Breast epithelium (tissue), 3 donors: Measurements from ENCODE around the gene INPP5K.
A peak's percentile ranks its signal among the peaks of the same experiment; 100 is the strongest.

ENCODE experiments used
- POLR2A ChIP-seq: fragments of 450-650 bp; IDR thresholded peaks from one replicate; pipeline ENCODE4 v1.6.1; 2016; ENCODE audit warnings: antibody characterized with exemption, mild to moderate bottlenecking, moderate library complexity
- POLR2AphosphoS5 ChIP-seq, 3 donors: sonication (generic); formaldehyde crosslinking; IDR thresholded peaks; one replicate each; pipeline ENCODE4 v1.6.1; 2017; ENCODE audit warnings: antibody characterized with exemption in 3 of 3
- TF ChIP-seq, protein P1 (sequence below), 3 donors: fragments of 450-650 bp; IDR thresholded peaks; one replicate each; pipeline ENCODE4 v1.5.1; 2016 to 2017; ENCODE audit warnings: antibody characterized with exemption in 3 of 3, mild to moderate bottlenecking in 3 of 3, moderate library complexity in 3 of 3

DNA sequence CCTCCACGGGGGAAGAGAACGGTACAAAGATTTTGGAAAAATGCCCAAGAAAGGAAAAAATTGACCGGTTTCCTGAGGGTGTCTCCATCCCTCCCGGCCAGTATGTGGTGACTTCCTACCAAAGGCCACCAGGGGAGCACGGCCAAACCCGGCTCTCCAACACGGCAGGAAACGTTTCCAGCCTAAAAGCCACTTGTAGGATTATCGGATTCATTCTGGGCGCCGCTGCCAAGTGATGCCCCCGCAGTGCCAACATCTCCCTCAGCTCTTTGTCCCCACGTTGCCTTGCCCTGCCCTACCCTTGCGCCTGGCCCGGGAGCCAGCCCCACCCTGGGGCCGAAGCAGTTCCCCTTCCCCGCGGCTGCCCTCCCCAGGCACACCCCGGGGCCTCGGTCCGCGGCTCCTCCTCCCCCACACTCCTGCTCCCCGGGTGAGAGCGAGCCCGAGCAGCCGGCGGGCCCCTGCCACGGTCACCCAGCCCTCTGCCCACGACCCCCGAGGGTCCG is 61.1 kb downstream of the INPP5K start:
- TF ChIP-seq POLR2A (no peak), POLR2AphosphoS5 (IDR thresholded peaks at IDR 0.05) (peak in 1 of 3 donors; percentile 34)
- TF ChIP-seq, protein P1, sequence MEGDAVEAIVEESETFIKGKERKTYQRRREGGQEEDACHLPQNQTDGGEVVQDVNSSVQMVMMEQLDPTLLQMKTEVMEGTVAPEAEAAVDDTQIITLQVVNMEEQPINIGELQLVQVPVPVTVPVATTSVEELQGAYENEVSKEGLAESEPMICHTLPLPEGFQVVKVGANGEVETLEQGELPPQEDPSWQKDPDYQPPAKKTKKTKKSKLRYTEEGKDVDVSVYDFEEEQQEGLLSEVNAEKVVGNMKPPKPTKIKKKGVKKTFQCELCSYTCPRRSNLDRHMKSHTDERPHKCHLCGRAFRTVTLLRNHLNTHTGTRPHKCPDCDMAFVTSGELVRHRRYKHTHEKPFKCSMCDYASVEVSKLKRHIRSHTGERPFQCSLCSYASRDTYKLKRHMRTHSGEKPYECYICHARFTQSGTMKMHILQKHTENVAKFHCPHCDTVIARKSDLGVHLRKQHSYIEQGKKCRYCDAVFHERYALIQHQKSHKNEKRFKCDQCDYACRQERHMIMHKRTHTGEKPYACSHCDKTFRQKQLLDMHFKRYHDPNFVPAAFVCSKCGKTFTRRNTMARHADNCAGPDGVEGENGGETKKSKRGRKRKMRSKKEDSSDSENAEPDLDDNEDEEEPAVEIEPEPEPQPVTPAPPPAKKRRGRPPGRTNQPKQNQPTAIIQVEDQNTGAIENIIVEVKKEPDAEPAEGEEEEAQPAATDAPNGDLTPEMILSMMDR (IDR thresholded peaks at IDR 0.05): peak; percentile 67 to 81 (median 74)
